Epithelial cell of proximal tubule (primary cell): ENCODE data around the gene LNPK. TPM values are rescaled to one million over a fixed set of nuclear protein-coding genes. Genes with fewer than 3 reads are reported as not detected.

Experiments used
- DNase-seq: peaks from one replicate; pipeline ENCODE4 v3.0.0-alpha.2; 2011; ENCODE audit warnings: low read depth
- H3K4me3 ChIP-seq: 2 replicates; pipeline ENCODE4 v1.5.1; 2011; ENCODE audit warnings: low read depth, mild to moderate bottlenecking, low read length
- CTCF ChIP-seq: conservative IDR thresholded peaks from 2 replicates; pipeline ENCODE4 v1.5.1; 2012; ENCODE audit warnings: low read depth, mild to moderate bottlenecking, low read length
- total RNA-seq: library from RNA; depleted of rRNA; stranded (reverse); fragments of >200 nt; gene quantifications from 2 replicates; pipeline ENCODE4 v1.2.3, GENCODE V29; 2015

Gene LNPK
- total RNA-seq, 1 donor from 2014 or later: 22.5 TPM

- H3K4me3 ChIP-seq: no peak overlapping the region
- no peak for DNase-seq
- TF ChIP-seq CTCF: no peak
Observed at GRCh38 chr2:176024083-176024482, 22.0 kb upstream of the LNPK start.

GRCh38 chr2:176022048-176022447, 20.0 kb upstream of the LNPK start:
- no peak overlapping the region for H3K4me3 ChIP-seq
- no peak for TF ChIP-seq CTCF
- DNase-seq: no peak

GRCh38 chr2:176020400-176020799, 18.3 kb upstream of the LNPK start:
- H3K4me3 ChIP-seq: no peak overlapping the region
- no peak for DNase-seq
- no peak for TF ChIP-seq CTCF

GRCh38 chr2:176018708-176019107, 16.6 kb upstream of the LNPK start:
- TF ChIP-seq CTCF: no peak
- no peak for DNase-seq
- H3K4me3 ChIP-seq: no peak overlapping the region

GRCh38 chr2:176009445-176009844, 7.4 kb upstream of the LNPK start:
- DNase-seq: no peak
- no peak for TF ChIP-seq CTCF
- H3K4me3 ChIP-seq: no peak overlapping the region

- no peak for TF ChIP-seq CTCF
- DNase-seq: no peak
- H3K4me3 ChIP-seq: no peak overlapping the region
Observed at GRCh38 chr2:176004934-176005333, 2.9 kb upstream of the LNPK start.

GRCh38 chr2:176003958-176004357, 1.9 kb upstream of the LNPK start:
- no peak overlapping the region for H3K4me3 ChIP-seq
- no peak for DNase-seq
- TF ChIP-seq CTCF: no peak
